GM21723 (cell line): Measurements from ENCODE around the gene PYGM.
"Not testable (repeated sequence)": the region's sequence is repeated elsewhere in the genome, so short reads cannot be mapped to it uniquely, and the experiment has no call there.

Experiments used
- ATAC-seq: cut with Tn5 transposase; IDR thresholded peaks from one replicate; pipeline ENCODE4 v1.9.1; 2021; ENCODE audit warnings: mild to moderate bottlenecking, moderate library complexity; ENCODE audit not compliant: unreplicated experiment

Gene PYGM

GRCh38 chr11:64718780-64719124, 41.0 kb downstream of the PYGM start:
- ATAC-seq, result no peak

GRCh38 chr11:64718084-64718779, 41.5 kb downstream of the PYGM start:
- no peak for ATAC-seq

GRCh38 chr11:64717268-64717578, 42.6 kb downstream of the PYGM start:
- ATAC-seq, result no peak

DNA sequence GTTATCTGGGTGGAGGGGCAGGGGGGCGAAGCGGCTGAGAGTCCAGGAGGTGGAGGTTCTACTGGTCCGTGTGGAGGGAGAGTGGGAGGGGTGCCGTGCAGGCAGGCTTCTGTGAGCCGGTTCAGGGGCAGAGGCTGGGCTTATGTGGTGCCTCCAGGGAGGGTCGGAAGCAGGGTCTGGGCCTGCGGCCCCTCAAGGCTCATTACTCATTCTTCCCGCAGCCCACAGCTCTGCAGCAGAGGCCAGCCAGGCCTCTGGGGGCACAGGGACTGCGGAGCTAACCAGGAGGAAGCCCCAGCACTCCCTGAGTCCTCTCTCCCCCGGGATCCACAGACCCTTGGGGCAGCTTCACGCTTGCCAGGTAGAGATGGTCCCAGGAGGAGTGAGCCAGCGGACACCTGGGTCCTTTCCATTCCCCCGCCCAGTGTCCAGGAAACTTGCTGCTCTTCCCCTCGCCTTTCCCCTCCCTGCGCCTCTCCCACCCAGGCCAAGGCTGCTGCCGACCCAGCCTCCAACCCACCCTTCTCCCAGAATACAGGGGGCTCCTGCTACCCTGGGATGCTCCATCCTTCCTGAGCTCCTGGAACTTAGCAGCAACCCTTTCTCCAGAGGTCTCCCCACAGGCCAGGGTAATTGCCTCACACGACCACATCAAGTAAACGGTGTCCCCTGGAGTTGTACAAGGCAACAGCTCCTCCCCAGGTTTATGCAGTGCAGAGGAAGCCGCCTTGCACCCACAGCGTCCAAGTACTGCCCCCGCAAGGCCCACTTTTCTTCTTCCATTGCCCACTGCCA, 43.1 kb downstream of the PYGM start:
- ATAC-seq, result no peak

GRCh38 chr11:64715756-64716472, 43.9 kb downstream of the PYGM start:
- ATAC-seq, result no peak

DNA sequence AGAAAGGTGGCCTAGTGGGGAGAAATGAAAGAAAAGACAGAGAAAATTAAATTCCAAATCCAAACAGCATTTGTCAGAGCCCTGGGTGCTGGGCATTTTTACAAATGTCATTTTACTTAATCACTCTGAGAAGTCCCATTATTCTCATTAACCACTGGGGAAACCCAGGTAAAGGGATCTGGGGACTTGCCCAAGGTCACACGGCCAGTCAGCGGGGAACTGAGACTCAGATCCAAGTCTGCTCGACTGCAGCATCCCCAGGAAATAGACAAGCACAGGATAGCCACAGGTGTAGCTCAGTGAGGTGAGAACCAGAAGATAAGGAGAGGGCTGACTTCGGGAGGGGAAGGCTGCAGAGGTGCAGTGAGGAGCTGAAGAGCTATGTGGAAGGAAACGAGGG, 44.7 kb downstream of the PYGM start:
- ATAC-seq, result no peak

GRCh38 chr11:64714666-64715065, 45.1 kb downstream of the PYGM start:
- no peak for ATAC-seq

DNA sequence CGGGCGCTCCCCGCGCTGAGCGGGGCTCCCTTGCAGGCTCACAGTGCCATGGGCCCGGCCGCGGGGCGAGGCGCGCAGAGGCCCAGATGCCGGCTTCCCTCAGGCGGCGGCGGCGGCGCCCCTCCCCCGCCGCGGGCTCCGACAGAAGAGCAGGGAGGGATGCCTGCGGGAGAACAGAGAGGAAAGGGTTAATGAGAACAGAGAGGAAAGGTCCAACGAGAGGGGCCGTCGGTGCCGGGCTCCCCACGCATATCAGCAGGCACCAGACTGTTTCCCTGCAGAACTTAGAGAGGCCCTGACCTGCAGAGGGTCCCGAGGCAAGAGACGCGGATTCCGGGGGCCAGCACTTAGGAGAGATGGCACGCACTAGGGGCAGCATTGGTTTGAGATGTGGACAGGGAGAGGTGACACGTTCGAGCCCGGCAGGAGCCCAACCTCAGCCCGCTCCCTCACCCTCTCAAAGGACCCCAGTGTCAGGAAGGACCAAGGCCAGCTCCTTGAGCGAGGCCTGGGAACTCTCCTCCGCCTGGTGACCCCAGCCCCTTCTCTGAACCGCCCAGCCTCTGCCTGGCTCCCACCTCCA, 45.9 kb downstream of the PYGM start:
- ATAC-seq, result no peak

DNA sequence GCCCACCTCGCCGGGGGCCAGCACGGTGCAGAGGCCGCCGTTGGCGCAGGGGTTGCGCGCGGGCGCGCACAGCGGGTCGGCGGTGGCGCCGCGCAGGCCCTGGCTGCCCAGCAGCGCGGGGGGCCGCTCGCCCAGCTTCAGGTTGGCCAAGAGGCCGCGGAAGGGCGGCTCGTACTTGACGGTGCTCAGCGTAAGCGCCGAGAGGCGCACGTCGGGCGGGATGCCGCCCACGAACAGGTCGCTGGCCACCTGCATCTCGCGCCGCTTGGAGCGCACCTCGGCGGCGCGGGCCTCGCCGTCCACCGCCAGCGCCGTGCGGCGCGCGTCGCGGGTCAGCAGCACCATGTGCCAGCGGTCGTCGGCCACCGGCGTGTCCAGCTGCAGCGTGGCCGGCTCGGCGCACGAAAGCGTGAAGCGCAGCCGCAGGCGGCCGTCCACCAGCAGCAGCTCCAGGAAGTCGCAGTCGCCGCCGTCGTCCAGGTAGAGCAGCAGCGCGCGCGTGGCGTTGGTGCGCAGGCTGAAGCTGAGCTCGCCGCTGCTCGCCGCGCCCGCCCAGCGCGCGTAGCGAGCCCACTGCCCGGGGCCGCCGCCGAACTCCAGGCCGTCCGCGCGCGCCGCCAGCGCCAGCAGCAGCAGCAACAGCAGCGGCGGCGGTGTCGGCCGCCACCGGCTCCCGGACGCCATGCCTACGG, 46.6 kb downstream of the PYGM start:
- ATAC-seq, result no peak

- ATAC-seq, result no peak
Measured at GRCh38 chr11:64712430-64713015, 47.3 kb downstream of the PYGM start.

GRCh38 chr11:64711956-64712362, 47.8 kb downstream of the PYGM start:
- ATAC-seq, result no peak

DNA sequence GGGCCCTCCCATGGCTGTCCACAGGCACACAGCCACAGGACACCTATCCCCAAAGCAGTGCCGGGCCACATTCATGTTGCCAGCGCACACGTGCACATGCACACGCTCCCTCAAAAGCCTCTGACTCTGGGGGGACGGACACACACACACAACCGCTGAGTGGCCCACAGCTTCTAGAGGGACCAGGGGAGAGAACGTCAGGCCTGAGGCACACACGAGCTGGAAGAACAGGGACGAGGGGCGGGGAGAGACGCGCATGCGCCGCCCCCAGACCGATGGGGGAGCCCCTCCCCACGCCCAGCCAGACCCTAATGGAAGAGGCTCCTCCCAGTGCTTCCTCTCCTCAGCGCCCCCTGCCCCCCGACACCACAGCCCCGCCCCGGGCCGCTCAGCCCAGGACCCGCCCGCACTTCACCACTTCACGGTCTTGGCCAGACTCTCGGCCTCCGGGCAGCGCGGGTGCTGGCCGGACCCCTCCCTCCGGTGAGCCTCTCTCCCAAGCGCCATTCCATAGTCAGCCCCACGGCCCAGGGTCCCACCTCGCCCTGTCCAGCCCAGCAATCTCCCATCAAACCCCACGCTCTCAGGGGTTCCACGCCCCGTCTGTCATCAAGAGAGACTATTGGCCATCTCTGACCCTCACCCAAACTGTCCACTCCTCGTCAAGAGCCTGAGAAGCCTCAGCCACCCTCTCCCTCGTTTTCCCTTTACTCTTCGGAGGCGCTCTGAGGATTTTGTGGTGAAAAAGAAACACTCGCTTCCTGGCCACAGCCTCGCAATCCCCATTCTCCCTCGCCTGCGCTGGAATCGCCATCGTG, 48.4 kb downstream of the PYGM start:
- ATAC-seq, result no peak

- ATAC-seq, result no peak
Measured at GRCh38 chr11:64710418-64711137, 49.2 kb downstream of the PYGM start.

DNA sequence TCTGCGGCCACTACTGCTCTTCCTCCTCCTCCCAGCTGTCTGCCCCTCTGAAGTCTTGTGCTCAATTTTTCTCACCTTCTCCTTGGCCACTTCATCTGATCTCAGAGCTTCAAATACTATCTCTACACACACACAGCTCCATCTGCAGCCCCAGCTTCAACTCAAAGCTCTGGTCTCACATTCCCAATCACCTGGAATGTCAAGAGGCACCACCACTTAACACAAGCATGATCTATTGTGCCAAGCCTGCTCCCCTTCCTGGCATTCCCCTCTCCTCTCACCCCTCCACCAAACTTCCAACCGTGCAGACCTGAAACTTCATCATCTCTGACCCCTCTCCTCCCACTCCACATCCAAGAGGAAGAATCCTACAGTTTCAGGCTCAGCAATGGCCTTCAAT, 54.3 kb downstream of the PYGM start:
- ATAC-seq, result no peak

GRCh38 chr11:64703048-64703447, 56.7 kb downstream of the PYGM start:
- no peak for ATAC-seq

GRCh38 chr11:64701956-64702355, 57.8 kb downstream of the PYGM start:
- ATAC-seq, result not testable (repeated sequence)

DNA sequence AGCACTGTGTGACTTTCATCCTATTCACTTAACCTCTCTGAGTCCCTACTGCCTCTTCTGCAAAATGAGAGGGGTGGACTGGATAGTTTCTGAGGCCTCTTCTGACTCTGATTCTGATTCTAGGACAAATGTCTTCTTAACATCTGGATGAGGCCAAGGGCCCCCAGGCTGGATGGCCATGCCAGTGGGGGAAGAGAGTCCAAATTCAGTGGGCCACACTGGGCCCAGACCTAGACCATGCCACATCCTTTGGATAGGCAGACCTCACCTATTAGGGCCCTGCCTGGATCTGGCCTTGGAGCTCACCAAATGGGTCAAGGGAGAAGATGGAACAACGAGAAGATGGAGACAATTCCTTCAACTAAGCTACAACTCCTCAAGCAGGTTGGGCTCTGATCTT, 61.3 kb downstream of the PYGM start:
- no peak for ATAC-seq

GRCh38 chr11:64697663-64698375, 62.0 kb downstream of the PYGM start:
- ATAC-seq, result no peak
